Measurements from ENCODE around the gene GSTO2.

DNA sequence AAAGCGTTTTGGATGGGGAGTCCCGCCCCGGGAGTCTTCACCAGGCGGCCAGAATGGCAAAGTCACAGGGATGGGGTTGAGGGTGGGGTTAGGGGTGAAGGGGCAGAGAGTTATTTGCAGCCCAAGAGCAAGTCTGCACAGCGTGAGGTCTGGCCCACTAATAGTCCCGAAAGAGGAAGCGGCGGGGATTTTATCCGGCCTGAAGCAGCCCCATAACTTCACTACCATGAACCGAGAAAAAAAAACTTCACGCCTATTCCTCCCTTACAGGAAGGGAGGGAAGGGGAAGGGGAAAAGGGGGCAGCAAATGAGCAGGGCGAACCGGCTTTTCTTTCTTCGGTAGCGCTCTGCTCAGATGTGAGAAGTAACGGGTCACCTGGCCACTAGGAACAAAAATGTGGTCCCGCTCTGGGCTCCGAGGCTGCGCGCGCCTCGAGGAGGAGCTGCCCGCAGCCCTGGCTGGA, 68.6 kb downstream of the GSTO2 start:
- TF ChIP-seq, protein P1, sequence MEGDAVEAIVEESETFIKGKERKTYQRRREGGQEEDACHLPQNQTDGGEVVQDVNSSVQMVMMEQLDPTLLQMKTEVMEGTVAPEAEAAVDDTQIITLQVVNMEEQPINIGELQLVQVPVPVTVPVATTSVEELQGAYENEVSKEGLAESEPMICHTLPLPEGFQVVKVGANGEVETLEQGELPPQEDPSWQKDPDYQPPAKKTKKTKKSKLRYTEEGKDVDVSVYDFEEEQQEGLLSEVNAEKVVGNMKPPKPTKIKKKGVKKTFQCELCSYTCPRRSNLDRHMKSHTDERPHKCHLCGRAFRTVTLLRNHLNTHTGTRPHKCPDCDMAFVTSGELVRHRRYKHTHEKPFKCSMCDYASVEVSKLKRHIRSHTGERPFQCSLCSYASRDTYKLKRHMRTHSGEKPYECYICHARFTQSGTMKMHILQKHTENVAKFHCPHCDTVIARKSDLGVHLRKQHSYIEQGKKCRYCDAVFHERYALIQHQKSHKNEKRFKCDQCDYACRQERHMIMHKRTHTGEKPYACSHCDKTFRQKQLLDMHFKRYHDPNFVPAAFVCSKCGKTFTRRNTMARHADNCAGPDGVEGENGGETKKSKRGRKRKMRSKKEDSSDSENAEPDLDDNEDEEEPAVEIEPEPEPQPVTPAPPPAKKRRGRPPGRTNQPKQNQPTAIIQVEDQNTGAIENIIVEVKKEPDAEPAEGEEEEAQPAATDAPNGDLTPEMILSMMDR (IDR thresholded peaks at IDR 0.05; ENCODE audit: low read length) = no peak
- TF ChIP-seq EZH2 (IDR thresholded peaks at IDR 0.05; ENCODE audit: borderline replicate concordance, low read length) = no peak
